Stimulated activated CD8-positive, alpha-beta memory T cell treated with anti-CD3 and anti-CD28 coated beads, Interleukin-2, amount 100 ng/mL, for 1 hour (primary cell): ENCODE measurements around the gene WDR37.

Experiments
- DNase-seq, 2 donors: peaks; one replicate each; pipeline ENCODE4 v3.0.0-alpha.2; 2020; ENCODE audit warnings: low read depth in 2 of 2

Gene WDR37

GRCh38 chr10:1169186-1169885, 113.2 kb downstream of the WDR37 start:
- no peak for DNase-seq

DNA sequence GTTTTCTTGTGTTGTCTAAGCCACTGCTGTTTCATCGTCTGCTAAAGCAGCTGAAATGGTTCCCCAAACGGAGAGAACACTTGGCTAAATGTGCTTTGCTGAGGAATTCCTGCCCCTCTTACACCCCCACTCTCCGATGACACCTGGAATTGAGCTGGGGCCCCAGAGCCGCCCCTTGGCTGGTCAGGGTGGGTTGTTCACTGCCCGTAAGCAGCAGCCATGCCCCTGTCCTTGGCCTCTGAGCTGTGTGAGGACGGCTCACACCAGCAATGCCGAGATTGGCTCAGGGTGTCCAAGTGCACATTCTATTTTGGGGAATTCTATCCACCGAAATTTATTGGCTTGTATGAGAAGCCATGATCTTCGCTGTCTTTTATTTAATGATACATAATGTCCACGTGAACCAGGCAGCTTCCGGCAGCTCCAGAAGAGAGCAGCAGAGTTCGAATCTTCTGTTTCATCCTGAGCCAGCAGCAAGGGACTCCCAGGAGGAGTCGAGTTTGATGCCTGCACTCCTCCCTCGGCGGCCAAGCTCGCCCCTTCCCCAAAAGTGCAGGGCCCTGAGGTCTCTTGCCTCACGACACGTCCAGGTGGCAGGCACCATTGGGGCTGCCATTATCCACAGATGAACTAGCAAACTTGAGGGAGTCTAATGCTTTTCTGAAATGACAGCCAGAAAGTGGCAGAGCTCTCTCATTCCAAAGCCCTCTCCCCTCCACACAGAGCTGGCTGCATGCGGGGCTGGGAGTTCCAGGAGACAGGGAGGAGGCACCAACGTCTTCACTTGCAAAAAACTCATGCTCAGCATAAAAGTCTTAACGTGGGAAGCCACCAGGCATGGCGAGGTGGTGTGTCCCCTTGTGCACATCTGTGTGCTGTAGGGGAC, 114.0 kb downstream of the WDR37 start:
- DNase-seq, result no peak

DNA sequence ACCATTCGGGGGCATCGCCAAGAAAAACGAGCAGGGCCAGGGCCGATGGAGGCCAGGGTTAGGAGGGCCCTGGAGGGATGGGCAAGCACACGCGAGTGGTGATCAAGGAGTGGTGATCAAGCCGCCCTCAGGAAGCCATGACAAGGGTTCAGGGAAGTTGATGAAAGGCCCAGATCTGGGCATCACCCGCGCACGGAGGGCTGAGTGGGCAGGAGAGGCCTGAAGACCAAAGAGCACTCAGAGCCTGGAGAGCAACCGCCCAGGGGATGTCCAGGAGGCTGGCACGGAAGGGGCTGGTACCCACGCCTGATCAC, 114.6 kb downstream of the WDR37 start:
- DNase-seq, result no peak

DNA sequence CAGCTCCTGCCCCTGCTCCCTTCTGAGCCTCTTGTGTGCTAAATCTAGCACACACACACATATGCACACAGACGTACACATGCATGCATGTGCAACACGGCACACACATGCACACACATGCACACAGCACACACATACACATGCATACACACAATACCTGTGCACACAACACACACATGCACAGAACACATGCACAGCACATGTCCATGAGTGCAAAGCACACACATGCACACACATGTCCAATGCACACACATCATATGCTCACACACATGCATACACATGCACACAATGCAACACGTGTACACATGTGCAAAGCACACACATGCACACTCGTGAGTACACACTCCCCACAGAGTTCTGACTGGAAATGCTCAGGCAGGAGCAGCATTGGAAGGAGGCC, 115.0 kb downstream of the WDR37 start:
- no peak for DNase-seq

GRCh38 chr10:1171586-1171985, 115.4 kb downstream of the WDR37 start:
- no peak for DNase-seq

GRCh38 chr10:1172256-1172984, 116.2 kb downstream of the WDR37 start:
- no peak for DNase-seq

DNA sequence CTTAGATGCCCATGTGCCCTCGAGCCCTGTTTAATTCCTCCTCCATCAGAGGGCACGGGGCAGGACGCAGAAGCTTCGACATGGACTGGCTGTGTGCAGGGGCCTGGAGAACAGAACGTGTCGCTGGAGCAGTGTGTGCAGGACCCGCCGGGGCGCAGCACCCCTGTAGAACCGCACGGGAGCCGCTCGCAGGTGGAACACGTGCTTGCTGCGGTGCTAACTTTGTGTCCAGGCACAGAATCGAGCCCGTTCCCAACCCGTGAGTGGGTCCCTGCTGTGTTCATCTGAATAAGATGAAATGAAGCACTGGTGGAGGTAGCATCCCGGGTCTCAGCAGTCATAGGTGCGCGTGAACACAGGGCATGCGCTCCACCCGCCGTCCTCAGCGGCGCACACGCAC, 116.9 kb downstream of the WDR37 start:
- no peak for DNase-seq

DNA sequence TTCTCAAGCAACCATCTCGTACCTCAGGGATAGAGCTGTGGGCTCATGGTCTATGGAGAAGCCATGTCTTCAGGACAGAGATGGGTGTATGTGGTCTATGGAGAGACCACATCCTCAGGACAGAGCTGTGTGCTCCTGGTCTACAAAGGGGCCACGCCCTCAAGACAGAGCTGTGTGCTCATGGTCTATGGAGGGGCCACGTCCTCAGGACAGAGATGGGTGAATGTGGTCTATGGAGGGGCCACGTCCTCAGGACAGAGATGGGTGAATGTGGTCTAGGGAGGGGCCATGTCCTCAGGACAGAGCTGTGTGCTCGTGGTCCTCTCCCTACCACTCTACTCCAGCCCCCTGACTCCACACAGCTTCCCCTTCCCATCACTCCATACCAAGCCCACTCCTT, 117.8 kb downstream of the WDR37 start:
- no peak for DNase-seq

GRCh38 chr10:1175956-1176565, 119.9 kb downstream of the WDR37 start:
- no peak for DNase-seq

DNA sequence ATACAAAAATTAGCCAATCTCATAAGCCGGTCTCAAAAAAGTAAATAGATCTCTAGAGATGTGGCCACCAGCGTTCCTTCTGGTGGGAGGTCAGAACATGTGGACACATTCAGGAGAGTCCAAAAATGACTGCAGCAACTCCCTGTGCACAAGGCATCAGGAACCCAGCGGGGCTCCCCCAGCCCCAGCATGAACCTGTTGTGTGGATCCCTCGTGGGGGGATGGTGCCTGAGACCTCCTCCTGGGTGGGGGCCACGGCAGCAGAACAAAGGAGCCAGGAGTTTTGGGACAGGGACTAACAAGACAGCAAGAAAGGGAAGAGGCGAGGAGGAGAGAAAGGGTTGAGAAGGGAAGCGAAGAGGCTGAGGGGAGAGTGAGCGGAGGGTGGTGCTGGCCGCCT, 121.8 kb downstream of the WDR37 start:
- DNase-seq, result no peak

DNA sequence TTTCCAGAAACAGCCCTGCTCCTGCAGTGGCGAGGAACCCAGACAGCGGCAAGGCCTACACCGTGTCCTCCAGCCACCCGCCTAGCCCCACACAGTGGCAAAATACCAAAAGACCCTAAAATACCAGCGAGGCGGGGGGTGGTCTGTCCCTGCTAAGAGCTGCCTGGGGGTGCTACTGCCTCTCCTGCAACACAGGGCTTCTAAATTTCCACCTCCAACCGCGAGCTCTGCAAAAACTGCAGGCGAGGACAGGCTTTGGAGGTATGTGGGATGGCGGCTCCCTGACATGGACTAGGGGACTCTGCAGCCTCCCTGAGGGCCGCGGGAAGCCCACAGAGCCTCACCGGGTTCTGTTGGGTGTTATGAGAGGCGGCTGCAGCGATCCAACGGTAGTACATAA, 122.3 kb downstream of the WDR37 start:
- no peak for DNase-seq

DNA sequence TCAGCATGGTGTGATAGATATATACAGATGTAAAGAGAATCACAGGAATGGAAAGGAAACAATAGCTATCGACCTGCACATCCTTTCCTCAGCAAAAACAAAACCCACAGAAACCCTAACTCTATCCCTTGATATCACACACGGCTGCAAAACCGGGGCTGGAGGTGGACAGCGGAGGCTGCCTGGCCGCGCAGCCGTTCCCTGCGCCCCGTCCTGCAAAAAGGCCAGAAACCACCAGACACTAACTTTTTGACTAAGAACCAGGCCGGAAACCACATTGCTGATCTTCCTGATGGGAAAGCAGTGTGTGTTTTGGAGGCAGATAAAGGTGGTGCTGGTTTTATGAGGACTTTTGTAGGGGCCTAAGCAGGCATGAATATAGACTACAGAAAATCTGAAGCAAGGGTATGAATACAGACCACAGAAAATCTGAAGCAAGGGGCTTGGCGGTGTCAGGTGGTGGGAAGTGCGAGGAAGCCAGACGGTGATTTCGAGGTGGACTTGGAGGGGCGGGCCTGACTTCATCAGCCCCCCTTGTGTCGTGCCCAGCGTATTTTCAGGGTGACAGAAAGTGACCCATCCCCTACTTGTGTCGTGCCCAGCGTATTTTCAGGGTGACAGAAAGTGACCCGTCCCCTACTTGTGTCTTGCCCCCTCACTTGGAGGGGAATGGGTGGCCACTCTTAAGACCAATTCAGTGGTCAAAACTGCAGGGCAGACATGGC, 123.3 kb downstream of the WDR37 start:
- no peak for DNase-seq

DNA sequence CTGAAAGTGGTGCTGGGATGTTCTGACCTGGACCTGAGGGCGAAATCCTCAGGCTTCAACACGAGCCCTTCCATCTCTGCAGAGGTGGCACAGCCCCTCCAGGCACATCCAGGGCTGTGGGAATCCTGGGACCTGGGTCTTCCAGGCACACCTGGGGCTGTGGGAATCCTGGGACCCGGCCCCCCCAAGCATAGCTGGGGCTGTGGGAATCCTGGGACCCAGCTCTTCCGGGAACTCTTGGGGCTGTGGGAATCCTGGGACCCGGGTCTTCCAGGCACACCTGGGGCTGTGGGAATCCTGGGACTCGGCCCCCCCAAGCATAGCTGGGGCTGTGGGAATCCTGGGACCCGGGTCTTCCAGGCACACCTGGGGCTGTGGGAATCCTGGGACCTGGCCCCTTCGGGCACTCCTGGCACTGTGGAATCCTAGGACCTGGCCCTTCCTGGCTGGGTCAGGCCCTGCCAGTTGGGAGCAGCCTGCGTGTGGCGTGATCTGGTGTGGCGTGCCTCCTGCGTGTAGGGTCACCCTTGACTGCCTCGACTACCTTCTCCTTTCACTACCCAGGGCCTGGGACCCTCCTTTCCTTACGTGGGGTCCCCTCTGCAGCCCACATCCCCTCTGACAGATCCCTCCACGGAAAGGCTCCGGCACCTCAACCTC, 124.0 kb downstream of the WDR37 start:
- no peak for DNase-seq

- DNase-seq, result no peak
These were observed 124.7 kb downstream of the WDR37 start for GRCh38 chr10:1180836-1181235.
